Measurements from ENCODE around the gene COIL. TPM values are rescaled to one million over a fixed set of nuclear protein-coding genes. Genes with fewer than 3 reads are reported as not detected.

The COIL gene
- polyA plus RNA-seq, 1 donor = 21.4 TPM

DNA sequence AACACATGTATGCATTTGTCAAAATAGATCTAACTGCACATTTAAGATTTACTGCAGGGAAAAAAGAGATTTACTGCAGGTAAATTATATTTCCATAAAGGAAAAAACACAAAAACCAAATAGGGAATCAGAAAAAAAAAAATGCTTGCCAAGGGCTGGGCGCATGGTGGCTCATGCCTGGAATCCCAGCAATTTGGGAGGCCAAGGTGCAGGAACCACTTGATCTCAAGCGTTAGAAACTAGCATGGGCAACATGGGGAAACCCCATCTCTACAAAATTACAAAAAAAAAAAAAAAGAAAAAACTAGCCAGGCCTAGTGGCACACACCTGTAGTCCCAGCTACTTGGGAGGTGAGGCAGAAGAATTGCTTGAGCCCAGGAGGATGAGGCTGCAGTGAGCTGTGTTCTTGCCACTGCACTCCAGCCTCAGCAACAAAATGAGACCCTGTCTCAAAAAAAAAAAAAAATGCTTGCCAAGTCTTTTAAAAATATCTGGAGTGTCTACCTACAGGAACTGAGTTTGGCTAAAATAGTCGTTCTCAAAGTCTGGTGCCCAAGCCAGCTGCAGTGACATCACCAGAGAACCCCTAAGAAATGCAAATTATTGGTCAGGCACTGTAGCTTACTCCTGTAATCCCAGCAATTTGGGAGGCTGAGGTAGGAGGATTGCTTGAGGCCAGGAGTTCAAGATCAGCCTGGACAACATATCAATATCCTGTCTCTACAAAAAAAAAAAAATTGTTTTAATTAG is 64.5 kb downstream of the COIL start:
- no peaks in the 10 kb centered on the region for H3K9me3 ChIP-seq (ENCODE audit: control insufficient read depth, low read depth, low read length)
- H3K27ac ChIP-seq (ENCODE audit: low read length) = no peak overlapping the region
- peaks cover 91% of the 10 kb centered on the region for H3K36me3 ChIP-seq (ENCODE audit: control insufficient read depth, insufficient read depth, low read length)
- no peak overlapping the region for H3K4me3 ChIP-seq (ENCODE audit: low read length)
- peaks cover 3% of the 10 kb centered on the region for H3K4me1 ChIP-seq (ENCODE audit: control insufficient read depth, insufficient read depth, low read length)
- H3K27me3 ChIP-seq (ENCODE audit: control insufficient read depth, insufficient read depth, low read length) = no peaks in the 10 kb centered on the region
- no peak for DNase-seq
- no CpG with 5 or more reads among the region's 3 CpGs for WGBS (ENCODE audit: insufficient coverage, low lambda C conversion rate)

DNA sequence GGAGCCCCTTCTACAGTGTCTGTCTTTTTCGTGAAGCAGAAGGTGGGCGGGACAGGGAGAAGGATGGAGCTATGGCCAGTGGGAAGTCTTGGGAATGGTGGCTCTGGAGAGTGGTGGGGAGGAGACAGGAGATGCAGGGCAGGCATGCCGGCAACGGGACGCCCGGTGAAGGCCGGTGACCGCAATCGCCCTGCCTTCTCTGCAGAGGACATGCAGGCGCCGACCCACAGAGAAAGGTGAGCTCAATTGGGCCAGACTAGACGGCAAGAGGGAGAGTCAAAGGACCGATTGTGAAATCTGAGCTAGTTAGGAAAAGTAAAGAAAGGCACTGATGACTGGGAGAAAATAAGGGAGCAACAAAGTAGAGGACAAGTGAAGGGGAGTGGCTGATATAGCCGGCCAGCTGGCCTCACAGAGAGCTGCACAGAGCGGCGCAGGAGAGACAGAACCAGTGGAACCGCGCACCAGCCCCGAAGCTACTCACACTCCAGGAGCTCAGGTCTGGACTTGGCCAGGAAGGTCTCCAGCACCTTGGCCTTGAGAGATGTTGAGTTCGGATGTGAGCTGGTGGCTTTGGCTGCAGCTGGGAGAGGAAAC is 65.9 kb downstream of the COIL start:
- no peak overlapping the region for H3K4me3 ChIP-seq (ENCODE audit: low read length)
- H3K9me3 ChIP-seq (ENCODE audit: control insufficient read depth, low read depth, low read length) = no peaks in the 10 kb centered on the region
- H3K36me3 ChIP-seq (ENCODE audit: control insufficient read depth, insufficient read depth, low read length) = peaks cover 92% of the 10 kb centered on the region
- peaks cover 3% of the 10 kb centered on the region for H3K4me1 ChIP-seq (ENCODE audit: control insufficient read depth, insufficient read depth, low read length)
- 80% methylated on average over 1 of the region's 20 CpGs for WGBS (ENCODE audit: insufficient coverage, low lambda C conversion rate)
- DNase-seq = no peak
- no peak overlapping the region for H3K27ac ChIP-seq (ENCODE audit: low read length)
- H3K27me3 ChIP-seq (ENCODE audit: control insufficient read depth, insufficient read depth, low read length) = no peaks in the 10 kb centered on the region

DNA sequence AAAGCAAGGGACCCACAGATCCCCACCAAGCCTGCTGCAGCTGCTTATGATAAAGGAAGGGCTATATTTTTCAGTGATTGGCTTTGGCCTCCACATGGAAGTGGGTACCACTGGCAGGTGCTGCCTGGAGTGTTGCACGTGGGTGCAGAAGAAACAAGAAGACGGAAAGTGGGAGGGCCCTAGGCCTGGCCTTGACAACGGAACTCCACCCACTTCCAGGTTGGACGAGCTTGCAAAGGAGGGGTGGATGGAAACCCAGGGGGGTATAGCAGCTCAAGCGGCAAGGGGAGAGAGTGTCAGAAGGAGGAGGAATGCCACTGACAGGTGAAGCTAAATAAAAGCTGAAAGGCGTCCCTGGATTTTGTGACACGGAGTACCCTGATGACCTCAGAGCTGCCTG is 67.3 kb downstream of the COIL start:
- DNase-seq = no peak
- Histone ChIP-seq H3K9me3 (ENCODE audit: control insufficient read depth, low read depth, low read length) (peaks cover 2% of the 10 kb centered on the region), H3K27ac (ENCODE audit: low read length) (no peak overlapping the region), H3K4me1 (ENCODE audit: control insufficient read depth, insufficient read depth, low read length) (peaks cover 3% of the 10 kb centered on the region), H3K36me3 (ENCODE audit: control insufficient read depth, insufficient read depth, low read length) (peaks cover 91% of the 10 kb centered on the region), H3K27me3 (ENCODE audit: control insufficient read depth, insufficient read depth, low read length) (no peaks in the 10 kb centered on the region), H3K4me3 (ENCODE audit: low read length) (no peak overlapping the region)
- WGBS (ENCODE audit: insufficient coverage, low lambda C conversion rate) = 80% methylated on average over 3 of the region's 7 CpGs

DNA sequence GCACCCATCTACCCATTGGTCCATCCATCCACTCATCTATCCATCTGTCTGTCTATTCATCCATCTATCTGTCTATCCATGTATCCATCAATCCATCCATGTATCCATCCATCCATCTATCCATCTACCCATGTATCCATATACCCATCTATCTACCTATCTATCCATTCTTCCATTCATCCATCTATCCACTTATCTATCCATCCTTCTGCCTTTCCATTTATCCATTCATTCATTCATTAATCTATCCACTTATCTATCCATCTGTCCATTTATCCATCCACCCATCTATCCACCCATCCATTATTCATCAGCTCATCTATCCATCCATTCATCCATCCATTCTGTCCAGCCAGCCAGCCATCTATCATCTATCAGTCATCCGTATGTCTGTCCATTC is 68.5 kb downstream of the COIL start:
- Histone ChIP-seq H3K27me3 (ENCODE audit: control insufficient read depth, insufficient read depth, low read length) (no peaks in the 10 kb centered on the region), H3K9me3 (ENCODE audit: control insufficient read depth, low read depth, low read length) (peaks cover 12% of the 10 kb centered on the region), H3K27ac (ENCODE audit: low read length) (no peak overlapping the region), H3K4me1 (ENCODE audit: control insufficient read depth, insufficient read depth, low read length) (peaks cover under 1% of the 10 kb centered on the region), H3K4me3 (ENCODE audit: low read length) (no peak overlapping the region), H3K36me3 (ENCODE audit: control insufficient read depth, insufficient read depth, low read length) (peaks cover 92% of the 10 kb centered on the region)
- WGBS (ENCODE audit: insufficient coverage, low lambda C conversion rate) = no CpG with 5 or more reads among the region's 1 CpG
- no peak for DNase-seq

DNA sequence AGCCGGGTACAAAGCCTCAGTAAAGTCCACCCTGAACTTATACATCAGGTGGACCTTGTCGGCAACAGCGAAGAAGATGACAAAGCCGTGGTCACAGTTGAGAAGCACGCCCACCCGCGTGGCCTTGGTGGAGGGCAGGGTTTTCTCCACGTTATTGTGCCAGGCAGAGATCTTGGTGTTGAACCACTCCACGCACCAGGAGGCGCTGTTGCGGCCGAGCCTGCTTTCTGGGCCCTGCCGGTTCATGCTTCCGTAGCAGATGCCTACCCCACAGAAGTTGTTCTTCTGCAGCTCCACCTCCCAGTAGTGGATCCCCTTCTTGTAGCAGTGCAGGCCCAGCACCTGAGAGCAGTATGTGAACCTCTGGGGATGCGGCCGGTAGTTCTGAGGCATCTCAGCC is 69.1 kb downstream of the COIL start:
- Histone ChIP-seq H3K9me3 (ENCODE audit: control insufficient read depth, low read depth, low read length) (peaks cover 12% of the 10 kb centered on the region), H3K4me3 (ENCODE audit: low read length) (no peak overlapping the region), H3K27me3 (ENCODE audit: control insufficient read depth, insufficient read depth, low read length) (no peaks in the 10 kb centered on the region), H3K4me1 (ENCODE audit: control insufficient read depth, insufficient read depth, low read length) (peaks cover under 1% of the 10 kb centered on the region), H3K36me3 (ENCODE audit: control insufficient read depth, insufficient read depth, low read length) (peaks cover 88% of the 10 kb centered on the region), H3K27ac (ENCODE audit: low read length) (no peak overlapping the region)
- no peak for DNase-seq
- WGBS (ENCODE audit: insufficient coverage, low lambda C conversion rate) = no CpG with 5 or more reads among the region's 16 CpGs

DNA sequence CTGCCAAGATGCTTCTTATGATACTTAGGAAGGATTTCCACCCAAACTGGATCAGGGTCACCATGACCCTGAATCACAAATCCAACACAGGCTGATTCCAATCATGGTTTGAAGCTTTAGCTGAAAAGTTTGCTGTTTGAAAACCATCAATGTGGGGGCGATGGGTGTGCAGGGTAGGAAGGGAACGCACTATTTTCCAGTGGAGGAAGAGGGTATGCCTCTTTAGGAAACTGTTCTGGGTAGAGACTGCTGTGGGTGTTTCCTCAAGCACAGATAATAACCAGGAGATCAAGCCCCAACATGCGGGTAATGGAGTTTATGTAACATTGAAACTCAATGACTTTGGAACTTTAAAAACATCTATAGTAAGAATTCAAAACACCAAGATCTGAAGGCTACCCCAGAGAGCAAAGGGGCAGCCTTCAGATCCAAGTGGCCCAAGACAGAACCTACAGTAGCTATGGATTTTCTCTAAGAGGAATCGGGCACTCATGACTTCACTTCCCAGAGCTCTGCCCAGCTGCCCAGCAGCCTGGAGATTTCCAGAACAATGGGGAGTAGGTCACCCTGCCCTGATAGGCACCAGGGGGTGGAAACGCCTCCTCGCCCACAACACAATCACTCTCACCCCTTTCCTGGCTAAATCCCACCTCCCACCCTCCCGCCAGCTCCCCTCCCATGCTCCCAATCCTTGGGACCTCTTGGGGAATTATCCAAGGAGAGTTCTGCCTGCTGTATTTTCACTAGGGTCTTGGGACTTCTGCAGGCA is 69.8 kb downstream of the COIL start:
- peaks cover 12% of the 10 kb centered on the region for H3K9me3 ChIP-seq (ENCODE audit: control insufficient read depth, low read depth, low read length)
- DNase-seq = no peak
- no peak overlapping the region for H3K4me3 ChIP-seq (ENCODE audit: low read length)
- peaks cover 82% of the 10 kb centered on the region for H3K36me3 ChIP-seq (ENCODE audit: control insufficient read depth, insufficient read depth, low read length)
- 100% methylated on average over 2 of the region's 7 CpGs for WGBS (ENCODE audit: insufficient coverage, low lambda C conversion rate)
- no peaks in the 10 kb centered on the region for H3K27me3 ChIP-seq (ENCODE audit: control insufficient read depth, insufficient read depth, low read length)
- peaks cover 7% of the 10 kb centered on the region for H3K4me1 ChIP-seq (ENCODE audit: control insufficient read depth, insufficient read depth, low read length)
- no peak overlapping the region for H3K27ac ChIP-seq (ENCODE audit: low read length)

DNA sequence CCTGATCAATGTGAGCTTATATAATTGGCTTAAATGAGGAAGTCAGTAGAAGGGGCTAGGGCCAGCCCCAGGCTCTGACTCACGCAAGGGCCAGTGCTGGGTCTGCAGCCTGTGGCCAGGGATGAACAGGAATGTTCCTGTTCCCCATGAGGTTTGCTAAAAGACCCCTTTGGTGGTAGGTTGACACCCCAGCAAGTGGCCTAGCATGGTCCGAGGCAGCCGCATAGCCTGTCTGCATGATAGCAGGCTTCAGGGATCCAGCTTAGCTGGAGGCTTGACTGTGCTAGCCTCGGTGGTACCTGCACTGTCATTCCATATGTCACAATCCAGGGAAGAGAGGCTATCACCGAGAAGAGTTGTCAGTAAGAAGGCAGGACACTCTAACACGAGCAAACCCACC is 70.5 kb downstream of the COIL start:
- H3K36me3 ChIP-seq (ENCODE audit: control insufficient read depth, insufficient read depth, low read length) = peaks cover 77% of the 10 kb centered on the region
- peaks cover 13% of the 10 kb centered on the region for H3K4me1 ChIP-seq (ENCODE audit: control insufficient read depth, insufficient read depth, low read length)
- no peak overlapping the region for H3K27ac ChIP-seq (ENCODE audit: low read length)
- H3K4me3 ChIP-seq (ENCODE audit: low read length) = no peak overlapping the region
- no CpG with 5 or more reads among the region's 6 CpGs for WGBS (ENCODE audit: insufficient coverage, low lambda C conversion rate)
- no peaks in the 10 kb centered on the region for H3K27me3 ChIP-seq (ENCODE audit: control insufficient read depth, insufficient read depth, low read length)
- H3K9me3 ChIP-seq (ENCODE audit: control insufficient read depth, low read depth, low read length) = peaks cover 12% of the 10 kb centered on the region
- no peak for DNase-seq

Other genes with a start within 250 kb of the COIL start
- 1.0 TPM for gene C17orf67, start 127.1 kb downstream of the COIL start, polyA plus RNA-seq
- 4.2 TPM for gene DGKE, start 126.9 kb downstream of the COIL start, polyA plus RNA-seq
- gene TRIM25, start 47.0 kb downstream of the COIL start, polyA plus RNA-seq = 48.5 TPM
- gene SCPEP1, start 17.1 kb upstream of the COIL start, polyA plus RNA-seq = 323 TPM
- 78.8 TPM for gene AKAP1, start 124.2 kb upstream of the COIL start, polyA plus RNA-seq

Measured in large intestine (tissue), 3 donors.